ENCODE data around the gene ZNF629.
"Not testable (repeated sequence)": the region's sequence is repeated elsewhere in the genome, so short reads cannot be mapped to it uniquely, and the experiment has no call there.

The ZNF629 gene

DNA sequence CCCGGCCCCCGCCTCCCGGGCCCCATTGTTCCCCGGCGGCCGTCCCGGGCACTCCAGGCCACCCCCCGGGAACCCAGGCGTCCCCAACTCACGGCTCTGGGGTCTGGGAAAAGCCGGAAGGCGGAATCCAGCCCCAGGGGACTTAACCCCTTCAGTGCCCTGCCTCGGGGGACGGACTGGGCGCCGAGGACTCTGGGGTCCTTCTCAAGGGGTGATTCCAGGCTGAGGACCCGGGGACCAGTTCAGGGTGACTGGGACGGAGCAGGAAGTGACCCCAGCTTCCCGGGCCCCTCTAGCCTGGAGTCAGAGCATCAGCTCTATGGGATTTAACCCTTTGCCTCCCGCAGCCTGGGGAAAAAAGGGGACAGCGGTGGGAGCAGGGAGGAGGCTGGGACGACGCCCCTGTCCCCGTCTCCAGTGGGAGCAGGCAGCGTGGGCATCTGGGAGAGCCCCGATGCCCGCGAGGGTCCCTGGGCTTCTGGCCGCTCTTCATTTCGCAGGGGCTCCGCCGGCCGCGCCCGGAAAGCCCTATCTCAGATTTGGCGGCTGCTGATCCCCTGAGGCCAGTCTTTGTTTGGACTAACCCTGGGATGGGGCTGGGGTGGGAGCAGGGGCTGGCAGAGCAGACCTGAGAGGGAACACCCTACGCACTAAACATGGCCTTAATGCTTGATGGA is at the start of gene ZNF629:
TSS of gene ZNF629 (minus strand) at position 270 of the 677 bp plus-strand sequence. CDS start 2,723 bp downstream, outside the sequence.
- H3K27ac ChIP-seq: peak within 1 kb of the TSS; percentile 85 to 91
- no peak for DNase-seq (ENCODE audit: low spot score)
- peak within 1 kb of the TSS; percentile 89 for H3K4me3 ChIP-seq
- TF ChIP-seq, protein P1, sequence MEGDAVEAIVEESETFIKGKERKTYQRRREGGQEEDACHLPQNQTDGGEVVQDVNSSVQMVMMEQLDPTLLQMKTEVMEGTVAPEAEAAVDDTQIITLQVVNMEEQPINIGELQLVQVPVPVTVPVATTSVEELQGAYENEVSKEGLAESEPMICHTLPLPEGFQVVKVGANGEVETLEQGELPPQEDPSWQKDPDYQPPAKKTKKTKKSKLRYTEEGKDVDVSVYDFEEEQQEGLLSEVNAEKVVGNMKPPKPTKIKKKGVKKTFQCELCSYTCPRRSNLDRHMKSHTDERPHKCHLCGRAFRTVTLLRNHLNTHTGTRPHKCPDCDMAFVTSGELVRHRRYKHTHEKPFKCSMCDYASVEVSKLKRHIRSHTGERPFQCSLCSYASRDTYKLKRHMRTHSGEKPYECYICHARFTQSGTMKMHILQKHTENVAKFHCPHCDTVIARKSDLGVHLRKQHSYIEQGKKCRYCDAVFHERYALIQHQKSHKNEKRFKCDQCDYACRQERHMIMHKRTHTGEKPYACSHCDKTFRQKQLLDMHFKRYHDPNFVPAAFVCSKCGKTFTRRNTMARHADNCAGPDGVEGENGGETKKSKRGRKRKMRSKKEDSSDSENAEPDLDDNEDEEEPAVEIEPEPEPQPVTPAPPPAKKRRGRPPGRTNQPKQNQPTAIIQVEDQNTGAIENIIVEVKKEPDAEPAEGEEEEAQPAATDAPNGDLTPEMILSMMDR (IDR thresholded peaks at IDR 0.05): no peak

DNA sequence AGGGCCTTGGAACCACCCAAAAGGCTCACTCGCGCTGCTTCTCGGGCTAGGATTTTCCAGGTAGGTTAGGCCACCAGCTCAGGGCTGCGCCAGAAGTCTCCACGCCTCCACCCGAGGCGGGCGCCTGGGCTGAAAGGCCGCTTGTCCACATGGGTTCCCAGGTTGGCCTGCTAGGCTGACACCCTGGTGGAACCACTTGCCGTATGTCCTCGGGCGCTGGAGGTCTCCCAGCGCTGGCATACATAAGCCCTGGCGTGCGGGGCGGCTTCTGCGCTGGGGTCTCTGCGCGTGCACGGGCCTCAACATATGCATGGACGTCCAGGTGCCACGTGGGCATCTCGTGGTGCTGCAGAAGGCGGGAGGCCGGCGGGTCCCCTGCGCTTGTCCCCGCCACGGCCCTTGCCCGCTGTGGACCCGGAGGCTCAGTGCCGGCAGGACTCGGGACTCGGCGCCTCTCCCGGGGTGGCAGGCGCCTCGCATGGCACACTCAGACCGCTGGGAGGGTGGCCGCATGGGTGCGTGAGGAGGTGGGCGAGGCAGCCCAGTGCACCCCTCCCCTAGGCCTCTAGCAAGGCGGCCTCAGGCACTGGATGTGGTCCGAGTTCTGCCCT is 47.2 kb upstream of the ZNF629 start:
- no peak overlapping the region for H3K27ac ChIP-seq
- TF ChIP-seq, protein P1 (IDR thresholded peaks at IDR 0.05): no peak
- DNase-seq (ENCODE audit: low spot score): no peak

DNA sequence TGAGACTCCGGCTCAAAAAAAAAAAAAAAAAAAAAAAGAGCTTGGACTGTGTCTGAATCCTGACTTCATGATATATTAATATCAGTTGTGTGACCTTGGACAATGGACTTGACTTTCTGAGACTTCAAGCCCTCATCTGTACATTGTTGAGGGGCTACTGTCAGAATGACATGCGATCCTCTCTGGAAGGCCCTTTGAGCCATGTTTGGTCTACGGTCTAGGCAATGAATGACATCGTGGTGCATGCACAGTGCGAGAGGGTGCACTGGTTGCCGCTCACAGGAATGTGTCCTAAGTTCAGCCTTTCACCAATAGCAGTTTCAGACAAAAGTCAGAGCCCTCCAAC is 43.0 kb upstream of the ZNF629 start:
- no peak overlapping the region for H3K4me3 ChIP-seq
- no peak overlapping the region for H3K27ac ChIP-seq
- TF ChIP-seq, protein P1 (IDR thresholded peaks at IDR 0.05): no peak
- no peak for DNase-seq (ENCODE audit: low spot score)

More for the DNA sequence above, 47.2 kb upstream of the ZNF629 start:
- H3K4me3 ChIP-seq: no peak overlapping the region

DNA sequence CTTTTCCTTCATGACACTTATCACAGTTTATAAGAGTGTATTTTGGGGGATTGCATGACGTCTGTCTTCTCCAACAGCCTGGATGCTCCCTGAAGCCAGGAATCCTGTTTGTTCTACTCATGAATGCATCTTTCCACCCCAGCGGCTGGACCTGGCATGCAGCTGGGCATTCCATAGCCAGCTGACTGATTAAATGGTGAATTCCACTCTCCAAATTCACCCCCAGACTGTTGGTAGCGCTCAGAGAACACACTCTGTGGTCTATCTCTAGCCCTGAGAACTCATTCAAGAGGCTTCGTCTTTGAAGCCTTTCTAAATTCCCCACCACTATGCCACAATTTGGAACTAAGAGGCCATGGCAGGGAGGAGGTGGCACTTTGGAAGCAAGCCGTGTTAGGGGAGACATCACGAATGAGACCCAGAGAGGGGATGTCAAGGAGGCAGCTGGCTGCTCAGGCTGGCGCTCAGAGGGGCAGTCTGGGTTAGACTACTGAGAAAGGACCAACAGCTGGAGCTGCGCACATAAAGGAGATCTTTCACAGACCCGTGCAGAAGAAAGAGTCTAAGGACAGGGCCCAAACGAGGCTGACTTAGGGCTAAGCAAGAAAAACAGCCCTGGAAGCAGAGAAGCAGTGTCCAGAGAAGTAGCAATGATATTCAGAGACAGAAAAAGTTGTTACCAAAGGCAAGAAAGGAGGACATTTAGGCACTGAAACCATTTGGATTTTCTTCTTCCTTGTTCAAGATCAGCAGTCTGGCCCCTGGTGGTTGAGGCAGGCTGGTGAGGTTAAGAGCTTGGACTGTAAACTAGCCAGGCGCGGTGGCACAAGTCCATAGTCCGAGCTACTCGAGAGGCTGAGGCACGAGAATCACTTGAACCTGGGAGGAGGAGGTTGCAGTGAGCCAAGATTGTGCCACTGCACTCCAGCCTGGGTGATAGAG is 42.4 kb upstream of the ZNF629 start:
- TF ChIP-seq, protein P1 (IDR thresholded peaks at IDR 0.05): no peak

DNA sequence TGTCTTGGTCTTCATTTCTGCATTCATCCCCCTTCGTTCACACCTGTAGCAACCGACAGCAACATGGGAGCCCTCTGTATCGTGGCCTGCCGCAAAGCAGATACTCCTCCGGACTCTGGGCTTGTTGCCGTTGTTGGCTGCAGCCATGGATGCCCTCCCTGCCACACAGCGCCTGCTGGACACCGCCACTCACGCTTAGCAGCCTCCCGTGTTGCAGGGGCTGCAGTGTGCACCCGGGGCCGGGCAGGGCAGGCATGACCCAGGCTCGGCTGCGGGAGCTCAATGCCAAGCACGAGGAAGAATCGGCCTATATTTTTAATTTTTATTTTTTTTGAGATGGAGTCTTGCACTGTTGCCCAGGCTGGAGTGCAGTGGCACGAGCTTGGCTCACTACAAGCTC is 34.9 kb upstream of the ZNF629 start:
- H3K27ac ChIP-seq: no peak overlapping the region
- DNase-seq (ENCODE audit: low spot score): no peak
- TF ChIP-seq, protein P1 (IDR thresholded peaks at IDR 0.05): no peak
- no peak overlapping the region for H3K4me3 ChIP-seq

More for the DNA sequence above, 42.4 kb upstream of the ZNF629 start:
- no peak overlapping the region for H3K4me3 ChIP-seq
- no peak overlapping the region for H3K27ac ChIP-seq
- DNase-seq (ENCODE audit: low spot score): no peak

DNA sequence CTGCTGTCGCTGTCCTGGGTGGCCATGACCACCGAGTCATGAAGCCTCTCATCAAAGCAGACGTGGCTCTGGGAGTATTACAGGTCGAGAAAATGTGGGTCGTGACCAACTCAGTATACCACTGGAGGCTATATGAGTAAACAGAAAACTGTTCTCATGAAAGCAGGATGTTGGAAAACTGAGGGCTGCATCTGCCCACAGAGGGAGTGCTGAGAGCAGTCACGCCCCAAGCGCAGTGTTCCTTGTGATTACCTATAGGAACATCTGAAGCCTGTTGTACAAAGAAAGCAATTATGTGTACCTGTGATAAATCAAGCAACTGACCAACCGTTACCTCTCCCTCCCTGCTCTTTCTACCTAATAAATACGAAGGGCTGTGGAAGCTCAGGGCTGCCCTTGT is 34.4 kb upstream of the ZNF629 start:
- H3K4me3 ChIP-seq; H3K27ac ChIP-seq; DNase-seq (ENCODE audit: low spot score): not testable (repeated sequence)

DNA sequence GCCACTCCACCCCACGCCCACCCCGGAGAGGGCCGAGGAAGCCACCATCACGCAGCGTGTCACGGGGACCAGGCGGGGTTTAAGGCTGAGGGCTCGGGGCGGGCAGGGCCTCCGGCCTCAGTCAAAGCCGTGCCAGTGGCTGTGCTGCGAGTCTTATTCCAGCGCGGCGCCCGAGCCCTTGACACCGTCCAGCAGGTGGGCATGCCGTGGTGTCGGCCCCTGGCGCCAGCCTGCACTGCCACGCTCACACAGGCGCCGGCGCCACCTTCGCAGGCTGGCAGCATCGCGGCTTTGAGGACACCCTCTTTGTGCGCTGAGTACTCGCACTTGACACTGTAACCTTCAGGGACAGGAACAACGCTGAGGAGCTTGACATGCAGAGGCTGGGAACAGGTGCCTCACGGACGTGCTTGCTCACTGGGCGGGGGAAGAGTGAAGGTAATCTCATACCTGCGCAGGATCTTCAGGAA is 34.0 kb upstream of the ZNF629 start:
- TF ChIP-seq, protein P1 (IDR thresholded peaks at IDR 0.05): no peak
- H3K27ac ChIP-seq: no peak overlapping the region
- no peak for DNase-seq (ENCODE audit: low spot score)
- H3K4me3 ChIP-seq: no peak overlapping the region

Measured in coronary artery (tissue), 2 donors.